ENCODE data around the gene TFF3. TPM values are rescaled to one million over a fixed set of nuclear protein-coding genes. Genes with fewer than 3 reads are reported as not detected.

TFF3 gene
- total and polyA plus RNA-seq, 2 of the 13 experiments (the other 11 are each of a cell fraction or from before 2014, with no cell fraction given): 14.2 to 26.9 TPM

GRCh38 chr21:42331660-42332059 is 16.5 kb upstream of the TFF3 start (continued):
- no peak for TF ChIP-seq ZBTB25 (CRISPR knock-in tag; IDR thresholded peaks at IDR 0.05)
- TF ChIP-seq ZNF768 (CRISPR knock-in tag; IDR thresholded peaks at IDR 0.05): no peak
- TF ChIP-seq RBAK (CRISPR knock-in tag; IDR thresholded peaks at IDR 0.05): no peak
- no peak for TF ChIP-seq ARNT2 (CRISPR knock-in tag; IDR thresholded peaks at IDR 0.05; ENCODE audit: low read depth)
- no peak for TF ChIP-seq SP5 (CRISPR knock-in tag; IDR thresholded peaks at IDR 0.05; ENCODE audit: borderline replicate concordance, low read depth)

- Histone ChIP-seq H3K4me2 (ENCODE audit: low read depth, low read length) (no peak overlapping the region), H3K9ac (ENCODE audit: insufficient read depth, low read depth, low read length) (no peak overlapping the region), H3K9me3 (ENCODE audit: low read length) (no peaks in the 10 kb centered on the region), H3K36me3 (replicated peaks in 1 of 2; ENCODE audit: control insufficient read depth in 1 of 2, insufficient read depth in 2 of 2, low read length in 2 of 2) (no peaks in the 10 kb centered on the region), H3K4me1 (ENCODE audit: insufficient read depth, low read length) (peaks cover 11% of the 10 kb centered on the region), H2AFZ (ENCODE audit: low read length) (no peak overlapping the region), H3K79me2 (ENCODE audit: insufficient read depth, low read length) (no peaks in the 10 kb centered on the region), H3K27ac (ENCODE audit: extremely low read length, insufficient read depth, low read length) (no peak overlapping the region), H3K27me3 (ENCODE audit: control insufficient read depth in 1 of 2, insufficient read depth in 2 of 2, low read length in 2 of 2) (no peaks in the 10 kb centered on the region; a peak in 1 of 5 replicates), H4K20me1 (ENCODE audit: insufficient read depth, low read length) (no peaks in the 10 kb centered on the region), H3K4me3 (replicated peaks in 1 of 3; ENCODE audit: insufficient read depth in 1 of 3, low read depth in 2 of 3, low read length in 3 of 3) (no peak overlapping the region)
- FAIRE-seq (no peak), DNase-seq (ENCODE audit: low spot score) (no peak), ATAC-seq (no peak)
- 23% methylated on average over 4 of the region's 4 CpGs for WGBS (ENCODE audit: low lambda C conversion rate)
- CTCF ChIA-PET (ENCODE audit: low intra/inter-chr PET ratio, low total read pairs): no interaction called here
- POLR2A ChIA-PET: no interaction called here
- intact Hi-C loops (cut with micrococcal nuclease; ENCODE audit: unreplicated experiment) (no loop called here), in situ Hi-C loops (cut with HindIII; ENCODE audit: extremely low pct_ligation_motif_present, low pct_unique_long_range_greater_than_20kb) (no loop called here)
- BruUV-seq (replicated peaks): no TSS peak
- TF ChIP-seq SP4 (CRISPR knock-in tag; IDR thresholded peaks at IDR 0.05) (no peak), ZNF230 (CRISPR knock-in tag; IDR thresholded peaks at IDR 0.05) (no peak), ZBTB2 (CRISPR knock-in tag; IDR thresholded peaks at IDR 0.05; ENCODE audit: low read depth) (no peak), ZNF333 (CRISPR knock-in tag; IDR thresholded peaks at IDR 0.05; ENCODE audit: borderline replicate concordance) (no peak), ZNF777 (CRISPR knock-in tag; IDR thresholded peaks at IDR 0.05) (no peak), PRMT3 (CRISPR knock-in tag; IDR thresholded peaks at IDR 0.05; ENCODE audit: borderline replicate concordance, low read depth) (no peak), SOX13 (IDR thresholded peaks at IDR 0.05) (no peak), SOX13 (CRISPR knock-in tag; conservative IDR thresholded peaks at IDR 0.05 in 1 of 2, IDR thresholded peaks at IDR 0.05 in 1 of 2) (no peak), ARNT2 (CRISPR knock-in tag; IDR thresholded peaks at IDR 0.05; ENCODE audit: low read depth) (no peak), HMGXB3 (CRISPR knock-in tag; IDR thresholded peaks at IDR 0.05; ENCODE audit: borderline replicate concordance) (no peak)
Measured at GRCh38 chr21:42330380-42331371, 15.5 kb upstream of the TFF3 start.
